H1 (cell line): Measurements from ENCODE around the gene TSPAN4. TPM values are rescaled to one million over a fixed set of nuclear protein-coding genes. Genes with fewer than 3 reads are reported as not detected.

Source experiments
- polyA plus RNA-seq, 7 experiments: library from polyadenylated mRNA; depleted of rRNA in 3 of 7; stranded (reverse) in 5 of 7; unstranded in 2 of 7; fragments of >200 nt in 5 of 7; fragments of 200-250 nt in 2 of 7; gene quantifications; 1 replicate in 5 of 7; 2 replicates in 1 of 7; 4 replicates in 1 of 7; pipeline versions ENCODE4 v1.2.1 to v1.2.3, GENCODE V29; 2011 to 2013; ENCODE audit warnings: missing spikeins in 2 of 7, mixed read lengths in 2 of 7
- total RNA-seq: library from RNA; stranded (reverse); fragmentation: NEBNext Ultra II Directional; extraction: Animal tissue kit (Norgen Biotek cat#: 25700); gene quantifications from 2 replicates; pipeline ENCODE4 v1.2.1, GENCODE V29; 2021
- TF ChIP-seq, protein P1 (sequence below): fragments of 300-600 bp; sonication (generic); IDR thresholded peaks from 2 replicates; pipeline ENCODE4 v1.7.1; 2012; ENCODE audit warnings: low read length, moderate library complexity, mild to moderate bottlenecking, inconsistent platforms; ENCODE audit not compliant: insufficient replicate concordance

TSPAN4 gene
- total and polyA plus RNA-seq, 2 of the 8 experiments (the other 6 are each of a cell fraction or from before 2014, with no cell fraction given), result 74.1 to 145 TPM

DNA sequence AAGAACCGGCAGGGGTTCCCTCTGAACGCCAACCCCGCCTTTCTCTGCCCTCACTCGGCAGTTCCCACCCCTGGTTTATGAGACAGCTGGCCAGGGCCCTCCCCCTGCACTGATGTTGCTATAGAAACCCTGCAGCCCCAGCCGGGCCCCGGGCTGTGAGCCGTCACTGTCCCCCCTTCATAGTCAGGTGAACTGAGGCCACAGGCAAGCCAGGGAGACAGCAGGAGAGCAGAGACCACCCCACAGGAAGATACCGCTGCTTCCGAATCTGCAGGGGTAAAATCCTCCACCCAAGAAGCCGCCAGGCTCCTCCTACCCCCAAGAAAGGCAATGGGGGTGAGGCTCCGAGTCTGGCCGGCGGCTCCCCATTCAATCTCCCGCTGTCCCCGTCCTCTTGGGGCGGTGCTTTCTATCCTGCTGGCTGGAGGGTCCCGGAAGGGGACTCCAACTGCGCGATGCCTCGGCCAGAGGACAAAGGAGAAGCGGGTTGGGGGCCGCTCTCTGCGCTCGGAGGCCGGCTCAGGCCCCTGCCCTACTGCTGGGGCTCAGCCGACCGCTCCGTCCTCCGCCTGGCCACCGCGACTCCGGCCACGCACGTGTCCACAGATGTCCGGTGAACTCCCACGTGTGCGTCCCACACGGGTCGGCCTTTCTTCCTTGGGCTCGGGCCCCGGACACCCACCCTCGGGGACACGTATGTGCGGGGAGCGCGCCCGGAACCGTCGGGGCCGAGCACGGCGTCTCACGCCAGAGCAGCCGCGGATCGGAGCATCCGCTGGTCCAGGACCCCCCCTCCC lies 45.2 kb upstream of the TSPAN4 start (continued):
- TF ChIP-seq, protein P1, sequence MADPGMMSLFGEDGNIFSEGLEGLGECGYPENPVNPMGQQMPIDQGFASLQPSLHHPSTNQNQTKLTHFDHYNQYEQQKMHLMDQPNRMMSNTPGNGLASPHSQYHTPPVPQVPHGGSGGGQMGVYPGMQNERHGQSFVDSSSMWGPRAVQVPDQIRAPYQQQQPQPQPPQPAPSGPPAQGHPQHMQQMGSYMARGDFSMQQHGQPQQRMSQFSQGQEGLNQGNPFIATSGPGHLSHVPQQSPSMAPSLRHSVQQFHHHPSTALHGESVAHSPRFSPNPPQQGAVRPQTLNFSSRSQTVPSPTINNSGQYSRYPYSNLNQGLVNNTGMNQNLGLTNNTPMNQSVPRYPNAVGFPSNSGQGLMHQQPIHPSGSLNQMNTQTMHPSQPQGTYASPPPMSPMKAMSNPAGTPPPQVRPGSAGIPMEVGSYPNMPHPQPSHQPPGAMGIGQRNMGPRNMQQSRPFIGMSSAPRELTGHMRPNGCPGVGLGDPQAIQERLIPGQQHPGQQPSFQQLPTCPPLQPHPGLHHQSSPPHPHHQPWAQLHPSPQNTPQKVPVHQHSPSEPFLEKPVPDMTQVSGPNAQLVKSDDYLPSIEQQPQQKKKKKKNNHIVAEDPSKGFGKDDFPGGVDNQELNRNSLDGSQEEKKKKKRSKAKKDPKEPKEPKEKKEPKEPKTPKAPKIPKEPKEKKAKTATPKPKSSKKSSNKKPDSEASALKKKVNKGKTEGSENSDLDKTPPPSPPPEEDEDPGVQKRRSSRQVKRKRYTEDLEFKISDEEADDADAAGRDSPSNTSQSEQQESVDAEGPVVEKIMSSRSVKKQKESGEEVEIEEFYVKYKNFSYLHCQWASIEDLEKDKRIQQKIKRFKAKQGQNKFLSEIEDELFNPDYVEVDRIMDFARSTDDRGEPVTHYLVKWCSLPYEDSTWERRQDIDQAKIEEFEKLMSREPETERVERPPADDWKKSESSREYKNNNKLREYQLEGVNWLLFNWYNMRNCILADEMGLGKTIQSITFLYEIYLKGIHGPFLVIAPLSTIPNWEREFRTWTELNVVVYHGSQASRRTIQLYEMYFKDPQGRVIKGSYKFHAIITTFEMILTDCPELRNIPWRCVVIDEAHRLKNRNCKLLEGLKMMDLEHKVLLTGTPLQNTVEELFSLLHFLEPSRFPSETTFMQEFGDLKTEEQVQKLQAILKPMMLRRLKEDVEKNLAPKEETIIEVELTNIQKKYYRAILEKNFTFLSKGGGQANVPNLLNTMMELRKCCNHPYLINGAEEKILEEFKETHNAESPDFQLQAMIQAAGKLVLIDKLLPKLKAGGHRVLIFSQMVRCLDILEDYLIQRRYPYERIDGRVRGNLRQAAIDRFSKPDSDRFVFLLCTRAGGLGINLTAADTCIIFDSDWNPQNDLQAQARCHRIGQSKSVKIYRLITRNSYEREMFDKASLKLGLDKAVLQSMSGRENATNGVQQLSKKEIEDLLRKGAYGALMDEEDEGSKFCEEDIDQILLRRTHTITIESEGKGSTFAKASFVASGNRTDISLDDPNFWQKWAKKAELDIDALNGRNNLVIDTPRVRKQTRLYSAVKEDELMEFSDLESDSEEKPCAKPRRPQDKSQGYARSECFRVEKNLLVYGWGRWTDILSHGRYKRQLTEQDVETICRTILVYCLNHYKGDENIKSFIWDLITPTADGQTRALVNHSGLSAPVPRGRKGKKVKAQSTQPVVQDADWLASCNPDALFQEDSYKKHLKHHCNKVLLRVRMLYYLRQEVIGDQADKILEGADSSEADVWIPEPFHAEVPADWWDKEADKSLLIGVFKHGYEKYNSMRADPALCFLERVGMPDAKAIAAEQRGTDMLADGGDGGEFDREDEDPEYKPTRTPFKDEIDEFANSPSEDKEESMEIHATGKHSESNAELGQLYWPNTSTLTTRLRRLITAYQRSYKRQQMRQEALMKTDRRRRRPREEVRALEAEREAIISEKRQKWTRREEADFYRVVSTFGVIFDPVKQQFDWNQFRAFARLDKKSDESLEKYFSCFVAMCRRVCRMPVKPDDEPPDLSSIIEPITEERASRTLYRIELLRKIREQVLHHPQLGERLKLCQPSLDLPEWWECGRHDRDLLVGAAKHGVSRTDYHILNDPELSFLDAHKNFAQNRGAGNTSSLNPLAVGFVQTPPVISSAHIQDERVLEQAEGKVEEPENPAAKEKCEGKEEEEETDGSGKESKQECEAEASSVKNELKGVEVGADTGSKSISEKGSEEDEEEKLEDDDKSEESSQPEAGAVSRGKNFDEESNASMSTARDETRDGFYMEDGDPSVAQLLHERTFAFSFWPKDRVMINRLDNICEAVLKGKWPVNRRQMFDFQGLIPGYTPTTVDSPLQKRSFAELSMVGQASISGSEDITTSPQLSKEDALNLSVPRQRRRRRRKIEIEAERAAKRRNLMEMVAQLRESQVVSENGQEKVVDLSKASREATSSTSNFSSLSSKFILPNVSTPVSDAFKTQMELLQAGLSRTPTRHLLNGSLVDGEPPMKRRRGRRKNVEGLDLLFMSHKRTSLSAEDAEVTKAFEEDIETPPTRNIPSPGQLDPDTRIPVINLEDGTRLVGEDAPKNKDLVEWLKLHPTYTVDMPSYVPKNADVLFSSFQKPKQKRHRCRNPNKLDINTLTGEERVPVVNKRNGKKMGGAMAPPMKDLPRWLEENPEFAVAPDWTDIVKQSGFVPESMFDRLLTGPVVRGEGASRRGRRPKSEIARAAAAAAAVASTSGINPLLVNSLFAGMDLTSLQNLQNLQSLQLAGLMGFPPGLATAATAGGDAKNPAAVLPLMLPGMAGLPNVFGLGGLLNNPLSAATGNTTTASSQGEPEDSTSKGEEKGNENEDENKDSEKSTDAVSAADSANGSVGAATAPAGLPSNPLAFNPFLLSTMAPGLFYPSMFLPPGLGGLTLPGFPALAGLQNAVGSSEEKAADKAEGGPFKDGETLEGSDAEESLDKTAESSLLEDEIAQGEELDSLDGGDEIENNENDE, result no peak
